ENCODE data around the gene FUCA1.

GRCh38 chr1:23843644-23844043, 24.4 kb downstream of the FUCA1 start:
- no peak for TF ChIP-seq EZH2 (IDR thresholded peaks at IDR 0.05; ENCODE audit: low read depth)
- TF ChIP-seq, protein P1, sequence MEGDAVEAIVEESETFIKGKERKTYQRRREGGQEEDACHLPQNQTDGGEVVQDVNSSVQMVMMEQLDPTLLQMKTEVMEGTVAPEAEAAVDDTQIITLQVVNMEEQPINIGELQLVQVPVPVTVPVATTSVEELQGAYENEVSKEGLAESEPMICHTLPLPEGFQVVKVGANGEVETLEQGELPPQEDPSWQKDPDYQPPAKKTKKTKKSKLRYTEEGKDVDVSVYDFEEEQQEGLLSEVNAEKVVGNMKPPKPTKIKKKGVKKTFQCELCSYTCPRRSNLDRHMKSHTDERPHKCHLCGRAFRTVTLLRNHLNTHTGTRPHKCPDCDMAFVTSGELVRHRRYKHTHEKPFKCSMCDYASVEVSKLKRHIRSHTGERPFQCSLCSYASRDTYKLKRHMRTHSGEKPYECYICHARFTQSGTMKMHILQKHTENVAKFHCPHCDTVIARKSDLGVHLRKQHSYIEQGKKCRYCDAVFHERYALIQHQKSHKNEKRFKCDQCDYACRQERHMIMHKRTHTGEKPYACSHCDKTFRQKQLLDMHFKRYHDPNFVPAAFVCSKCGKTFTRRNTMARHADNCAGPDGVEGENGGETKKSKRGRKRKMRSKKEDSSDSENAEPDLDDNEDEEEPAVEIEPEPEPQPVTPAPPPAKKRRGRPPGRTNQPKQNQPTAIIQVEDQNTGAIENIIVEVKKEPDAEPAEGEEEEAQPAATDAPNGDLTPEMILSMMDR (conservative IDR thresholded peaks at IDR 0.05), result no peak

Data from PC-9 (cell line).